RWPE2 (cell line): ENCODE measurements around the gene COL9A1.
"Not testable (repeated sequence)": the region's sequence is repeated elsewhere in the genome, so short reads cannot be mapped to it uniquely, and the experiment has no call there.

Experiments
- ATAC-seq: fragments of 200-7000 bp; cut with Tn5 transposase; 3 replicates; pipeline ENCODE4 v1.9.1; 2021; ENCODE audit warnings: low read depth
- DNase-seq: peaks from one replicate; pipeline ENCODE4 v3.0.0-alpha.2; 2020; ENCODE audit warnings: low spot score
- H3K27ac ChIP-seq: fragments of 450-650 bp; 2 replicates; pipeline ENCODE4 v1.5.1; 2017; ENCODE audit warnings: mild to moderate bottlenecking; ENCODE audit not compliant: poor library complexity, severe bottlenecking
- H3K27me3 ChIP-seq: fragments of 250-450 bp; sonication (Bioruptor Pico); 2 replicates; pipeline ENCODE4 v1.5.1; 2021; ENCODE audit warnings: mild to moderate bottlenecking, moderate library complexity; ENCODE audit not compliant: insufficient read depth, poor library complexity, severe bottlenecking
- H3K36me3 ChIP-seq: fragments of 250-450 bp; sonication (Bioruptor Pico); 2 replicates; pipeline ENCODE4 v1.5.1; 2020; ENCODE audit warnings: low read depth, mild to moderate bottlenecking, moderate library complexity
- H3K4me1 ChIP-seq: fragments of 250-450 bp; sonication (Bioruptor Pico); 2 replicates; pipeline ENCODE4 v1.5.1; 2021; ENCODE audit warnings: mild to moderate bottlenecking, moderate library complexity; ENCODE audit not compliant: insufficient read depth, poor library complexity, severe bottlenecking
- H3K4me3 ChIP-seq: fragments of 250-450 bp; sonication (Bioruptor Pico); 2 replicates; pipeline ENCODE4 v1.5.1; 2021; ENCODE audit warnings: mild to moderate bottlenecking, moderate library complexity; ENCODE audit not compliant: severe bottlenecking
- H3K9me3 ChIP-seq: fragments of 250-450 bp; sonication (Bioruptor Pico); 2 replicates; pipeline ENCODE4 v1.5.1; 2021; ENCODE audit warnings: mild to moderate bottlenecking, moderate library complexity; ENCODE audit not compliant: severe bottlenecking
- TF ChIP-seq, protein P1 (sequence below): fragments of 450-650 bp; IDR thresholded peaks from one replicate; pipeline ENCODE4 v1.5.1; 2017; ENCODE audit warnings: mild to moderate bottlenecking, moderate library complexity; ENCODE audit not compliant: poor library complexity, severe bottlenecking

COL9A1 gene

DNA sequence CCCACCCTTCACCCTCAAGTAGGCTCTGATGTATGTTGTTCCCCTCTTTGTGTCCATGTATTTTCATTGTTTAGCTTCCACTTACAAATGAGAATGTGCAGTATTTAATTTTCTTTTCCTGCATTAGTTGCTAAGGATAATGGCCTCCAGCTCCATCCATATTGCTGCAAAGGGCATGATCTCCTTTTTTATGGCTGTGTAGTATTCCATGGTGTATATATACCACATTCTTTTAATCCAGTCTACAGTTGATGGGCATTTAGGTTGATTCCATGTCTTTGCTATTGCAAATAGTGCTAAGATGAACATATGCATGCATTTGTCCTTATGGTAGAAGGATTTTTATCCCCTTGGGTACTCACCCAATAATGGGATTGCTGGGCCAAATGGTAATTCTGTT lies 35.9 kb upstream of the COL9A1 start:
- TF ChIP-seq, protein P1, sequence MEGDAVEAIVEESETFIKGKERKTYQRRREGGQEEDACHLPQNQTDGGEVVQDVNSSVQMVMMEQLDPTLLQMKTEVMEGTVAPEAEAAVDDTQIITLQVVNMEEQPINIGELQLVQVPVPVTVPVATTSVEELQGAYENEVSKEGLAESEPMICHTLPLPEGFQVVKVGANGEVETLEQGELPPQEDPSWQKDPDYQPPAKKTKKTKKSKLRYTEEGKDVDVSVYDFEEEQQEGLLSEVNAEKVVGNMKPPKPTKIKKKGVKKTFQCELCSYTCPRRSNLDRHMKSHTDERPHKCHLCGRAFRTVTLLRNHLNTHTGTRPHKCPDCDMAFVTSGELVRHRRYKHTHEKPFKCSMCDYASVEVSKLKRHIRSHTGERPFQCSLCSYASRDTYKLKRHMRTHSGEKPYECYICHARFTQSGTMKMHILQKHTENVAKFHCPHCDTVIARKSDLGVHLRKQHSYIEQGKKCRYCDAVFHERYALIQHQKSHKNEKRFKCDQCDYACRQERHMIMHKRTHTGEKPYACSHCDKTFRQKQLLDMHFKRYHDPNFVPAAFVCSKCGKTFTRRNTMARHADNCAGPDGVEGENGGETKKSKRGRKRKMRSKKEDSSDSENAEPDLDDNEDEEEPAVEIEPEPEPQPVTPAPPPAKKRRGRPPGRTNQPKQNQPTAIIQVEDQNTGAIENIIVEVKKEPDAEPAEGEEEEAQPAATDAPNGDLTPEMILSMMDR, result no peak
- DNase-seq (no peak), ATAC-seq (no peak)
- Histone ChIP-seq H3K36me3 (no peaks in the 10 kb centered on the region), H3K27me3 (peaks cover 4% of the 10 kb centered on the region), H3K9me3 (no peaks in the 10 kb centered on the region), H3K4me1 (no peaks in the 10 kb centered on the region), H3K4me3 (no peak overlapping the region), H3K27ac (no peak overlapping the region)

DNA sequence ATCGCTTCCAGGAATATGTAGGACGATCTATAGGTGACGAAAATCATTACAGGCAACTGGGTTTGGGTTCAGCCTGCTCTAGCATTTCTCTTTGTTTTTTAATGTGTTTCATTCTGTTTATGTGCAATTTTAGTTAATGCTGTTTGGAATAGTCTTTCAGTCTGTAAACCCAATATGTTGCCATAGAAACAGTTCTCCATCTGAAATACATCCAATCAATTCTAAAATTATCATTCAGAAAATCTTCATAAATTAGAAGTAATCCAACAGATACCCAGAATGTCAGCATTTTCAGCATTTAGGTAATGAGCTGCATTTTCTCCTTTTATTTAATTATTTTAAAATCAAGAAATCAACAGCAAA lies 34.8 kb upstream of the COL9A1 start:
- Histone ChIP-seq H3K27ac (no peak overlapping the region), H3K4me3 (no peak overlapping the region), H3K36me3 (no peaks in the 10 kb centered on the region), H3K9me3 (no peaks in the 10 kb centered on the region), H3K27me3 (peaks cover 13% of the 10 kb centered on the region), H3K4me1 (no peaks in the 10 kb centered on the region)
- DNase-seq (no peak), ATAC-seq (no peak)
- TF ChIP-seq, protein P1, result no peak

DNA sequence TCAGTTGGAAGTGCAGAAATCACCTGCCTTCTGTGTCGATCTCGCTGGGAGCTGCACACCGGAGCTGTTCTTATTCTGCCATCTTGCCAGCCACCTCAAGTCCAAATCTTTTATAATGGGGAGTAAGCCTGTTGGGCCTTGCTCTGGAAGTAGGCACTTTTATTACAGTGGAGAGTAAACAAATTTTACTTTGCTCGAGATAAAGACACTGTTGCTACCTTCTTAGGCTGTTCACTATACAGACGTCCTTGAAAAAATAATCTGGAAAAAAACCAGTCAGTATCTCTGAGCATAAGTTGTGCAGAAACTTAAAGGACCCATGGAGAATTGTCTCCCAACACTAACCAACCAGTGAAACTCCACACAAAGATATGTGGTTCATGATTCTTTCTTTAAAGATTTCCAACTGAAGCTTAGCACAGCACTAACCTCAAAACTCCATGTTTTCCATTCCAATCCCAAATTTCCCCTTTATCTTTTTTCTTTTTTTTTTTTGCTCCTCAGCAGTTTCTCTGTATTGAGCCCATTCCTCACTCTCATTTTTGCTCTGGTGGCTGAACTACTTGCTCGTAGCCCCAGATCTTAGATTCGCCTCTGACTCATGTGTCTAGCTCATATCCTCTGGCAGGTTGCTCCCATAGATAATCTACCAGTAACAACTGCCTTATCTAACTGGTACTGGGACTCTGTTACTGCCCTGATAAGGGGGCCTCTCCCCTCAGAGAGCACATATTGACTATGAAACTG lies 34.3 kb upstream of the COL9A1 start:
- TF ChIP-seq, protein P1, result no peak
- Histone ChIP-seq H3K4me1 (no peaks in the 10 kb centered on the region), H3K9me3 (no peaks in the 10 kb centered on the region), H3K4me3 (no peak overlapping the region), H3K36me3 (no peaks in the 10 kb centered on the region), H3K27ac (no peak overlapping the region), H3K27me3 (peaks cover 16% of the 10 kb centered on the region)
- ATAC-seq (no peak), DNase-seq (no peak)

DNA sequence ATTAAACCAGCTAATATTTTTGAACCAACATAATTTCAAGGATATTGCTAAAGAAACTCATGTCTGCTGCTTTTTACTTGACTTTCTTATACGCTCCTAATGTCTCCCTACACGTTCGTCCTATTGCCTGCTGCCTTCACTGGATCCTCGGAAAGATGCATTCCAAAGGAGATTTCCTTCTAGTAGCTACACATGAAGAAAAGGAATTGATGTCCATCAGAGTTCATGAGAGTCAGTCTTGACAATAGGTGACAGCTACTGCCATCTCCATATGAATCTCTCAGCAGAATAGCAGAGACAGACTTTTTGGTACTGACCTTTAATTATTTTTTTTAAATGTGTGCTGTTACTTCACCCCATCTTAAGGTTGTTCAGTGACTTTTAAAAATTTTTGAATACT lies 24.2 kb upstream of the COL9A1 start:
- TF ChIP-seq, protein P1, result no peak
- Histone ChIP-seq H3K4me3 (no peak overlapping the region), H3K27ac (no peak overlapping the region), H3K4me1 (no peaks in the 10 kb centered on the region), H3K9me3 (no peaks in the 10 kb centered on the region), H3K27me3 (peaks cover 39% of the 10 kb centered on the region), H3K36me3 (no peaks in the 10 kb centered on the region)
- DNase-seq (no peak), ATAC-seq (no peak)

DNA sequence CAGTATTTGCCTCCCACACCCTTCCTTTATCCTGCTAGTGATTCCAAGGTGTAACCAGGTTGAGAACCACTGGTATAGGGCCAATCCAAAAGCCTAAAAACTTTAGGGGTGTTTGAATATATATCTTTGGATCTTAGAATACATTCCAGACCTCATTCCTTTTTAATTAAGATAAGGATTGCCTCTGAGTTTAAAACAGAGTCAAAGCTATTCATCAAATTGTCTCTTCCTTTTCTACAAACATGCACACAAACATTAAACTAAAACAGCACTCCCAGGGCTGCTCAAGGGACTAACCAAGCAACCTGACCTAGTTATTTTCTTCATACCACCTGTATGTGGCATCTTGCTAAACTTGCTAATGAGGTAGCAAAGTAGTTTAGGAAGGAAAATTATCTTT lies 22.1 kb upstream of the COL9A1 start:
- Histone ChIP-seq H3K27ac (no peak overlapping the region), H3K4me3 (no peak overlapping the region), H3K27me3 (peaks cover 51% of the 10 kb centered on the region), H3K9me3 (no peaks in the 10 kb centered on the region), H3K4me1 (no peaks in the 10 kb centered on the region), H3K36me3 (no peaks in the 10 kb centered on the region)
- ATAC-seq (no peak), DNase-seq (no peak)
- TF ChIP-seq, protein P1, result no peak

DNA sequence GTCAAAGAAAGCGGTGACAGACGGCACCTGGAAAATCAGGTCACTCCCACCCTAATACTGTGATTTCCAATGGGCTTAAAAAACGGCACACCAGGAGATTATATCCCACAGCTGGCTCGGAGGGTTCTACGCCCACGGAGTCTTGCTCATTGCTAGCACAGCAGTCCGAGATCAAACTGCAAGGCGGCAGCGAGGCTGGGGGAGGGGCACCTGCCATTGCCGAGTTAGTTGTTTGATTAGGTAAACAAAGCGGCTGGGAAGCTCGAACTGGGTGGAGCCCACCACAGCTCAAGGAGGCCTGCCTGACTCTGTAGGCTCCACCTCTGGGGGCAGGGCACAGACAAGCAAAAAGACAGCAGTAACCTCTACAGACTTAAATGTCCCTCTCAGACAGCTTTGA lies 14.9 kb upstream of the COL9A1 start:
- not testable (repeated sequence) for H3K4me3 ChIP-seq, DNase-seq, H3K4me1 ChIP-seq, H3K9me3 ChIP-seq, H3K36me3 ChIP-seq, H3K27ac ChIP-seq, ATAC-seq
- H3K27me3 ChIP-seq, result peaks cover 76% of the 10 kb centered on the region
